B cell (primary cell): ENCODE measurements around the gene LTA4H.

ENCODE experiments used
- CTCF ChIP-seq: fragments of 200-600 bp; IDR thresholded peaks from one replicate; pipeline ENCODE4 v1.8.0; 2022; ENCODE audit warnings: antibody characterized with exemption, mild to moderate bottlenecking
- EZH2 ChIP-seq: IDR thresholded peaks from 2 replicates; pipeline ENCODE4 v1.6.1; 2012; ENCODE audit warnings: borderline replicate concordance, low read depth, mild to moderate bottlenecking, moderate library complexity, low read length; ENCODE audit not compliant: insufficient read depth, poor library complexity, severe bottlenecking

DNA sequence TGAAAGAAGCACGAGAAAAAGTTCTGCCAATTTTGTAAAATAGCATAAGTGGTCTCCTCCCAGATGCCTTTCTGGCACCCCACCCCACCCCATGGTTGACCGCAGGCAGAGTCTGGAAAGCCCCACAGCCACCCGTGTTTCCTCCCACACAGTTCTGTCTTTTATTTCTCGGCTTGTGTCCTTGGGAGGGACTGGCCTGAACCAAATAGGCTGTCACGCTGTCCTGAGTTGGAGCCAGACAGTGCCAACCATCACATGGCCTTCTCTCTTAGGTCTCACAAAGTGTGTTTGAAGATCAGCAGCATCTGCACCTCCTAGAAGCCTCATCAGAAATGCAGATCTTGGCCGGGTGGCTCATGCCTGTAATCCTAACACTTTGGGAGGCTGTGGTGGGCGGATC lies 10.2 kb upstream of the LTA4H start:
- no peak for TF ChIP-seq CTCF
- no peak for TF ChIP-seq EZH2
